Adrenal gland (tissue), 5 donors: ENCODE measurements around the gene AMFR.

ENCODE experiments used
- POLR2A ChIP-seq, 2 donors: fragments of 450-650 bp; IDR thresholded peaks; one replicate each; pipeline ENCODE4 v1.6.1; 2017; ENCODE audit warnings: antibody characterized with exemption in 2 of 2, mild to moderate bottlenecking in 2 of 2, moderate library complexity in 1 of 2
- TF ChIP-seq, protein P1 (sequence below), 6 experiments: fragments of 450-650 bp in 4 of 6; fragments of 200-600 bp in 2 of 6; sonication (generic) in 1 of 6; IDR thresholded peaks; 1 replicate in 5 of 6; 2 replicates in 1 of 6; pipeline versions ENCODE4 v1.5.1 to v1.8.0; 2016 to 2021; ENCODE audit warnings: antibody characterized with exemption in 6 of 6, mild to moderate bottlenecking in 2 of 6, moderate library complexity in 1 of 6
- donor health status: DM: no; HTN: no; CAD: no.

DNA sequence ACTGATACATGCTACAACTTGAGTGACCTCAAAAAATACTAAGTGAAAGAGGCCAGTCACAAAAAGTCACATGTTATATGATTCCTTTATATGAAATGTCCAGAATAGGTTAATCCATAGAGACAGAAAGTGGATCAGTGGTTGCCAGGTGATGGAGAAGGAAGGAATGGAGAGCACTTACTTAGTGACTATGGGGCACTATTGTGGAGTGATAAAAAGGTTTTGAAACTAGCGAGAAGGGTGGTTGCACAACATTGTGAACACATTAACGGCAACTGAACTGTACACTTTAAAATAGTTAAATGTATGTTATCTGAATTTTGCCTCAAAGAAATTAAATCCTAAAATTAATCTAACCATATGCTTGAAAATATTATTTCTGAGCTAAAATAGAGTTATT is 25.9 kb downstream of the AMFR start:
- TF ChIP-seq, protein P1, sequence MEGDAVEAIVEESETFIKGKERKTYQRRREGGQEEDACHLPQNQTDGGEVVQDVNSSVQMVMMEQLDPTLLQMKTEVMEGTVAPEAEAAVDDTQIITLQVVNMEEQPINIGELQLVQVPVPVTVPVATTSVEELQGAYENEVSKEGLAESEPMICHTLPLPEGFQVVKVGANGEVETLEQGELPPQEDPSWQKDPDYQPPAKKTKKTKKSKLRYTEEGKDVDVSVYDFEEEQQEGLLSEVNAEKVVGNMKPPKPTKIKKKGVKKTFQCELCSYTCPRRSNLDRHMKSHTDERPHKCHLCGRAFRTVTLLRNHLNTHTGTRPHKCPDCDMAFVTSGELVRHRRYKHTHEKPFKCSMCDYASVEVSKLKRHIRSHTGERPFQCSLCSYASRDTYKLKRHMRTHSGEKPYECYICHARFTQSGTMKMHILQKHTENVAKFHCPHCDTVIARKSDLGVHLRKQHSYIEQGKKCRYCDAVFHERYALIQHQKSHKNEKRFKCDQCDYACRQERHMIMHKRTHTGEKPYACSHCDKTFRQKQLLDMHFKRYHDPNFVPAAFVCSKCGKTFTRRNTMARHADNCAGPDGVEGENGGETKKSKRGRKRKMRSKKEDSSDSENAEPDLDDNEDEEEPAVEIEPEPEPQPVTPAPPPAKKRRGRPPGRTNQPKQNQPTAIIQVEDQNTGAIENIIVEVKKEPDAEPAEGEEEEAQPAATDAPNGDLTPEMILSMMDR (IDR thresholded peaks at IDR 0.05): no peak
- no peak for TF ChIP-seq POLR2A (IDR thresholded peaks at IDR 0.05)
